ENCODE measurements around the gene CD82.

Gene CD82

GRCh38 chr11:44613153-44613552 lies 47.7 kb downstream of the CD82 start:
- H3K4me3 ChIP-seq (ENCODE audit: low read length), result no peak overlapping the region
- TF ChIP-seq, protein P1, sequence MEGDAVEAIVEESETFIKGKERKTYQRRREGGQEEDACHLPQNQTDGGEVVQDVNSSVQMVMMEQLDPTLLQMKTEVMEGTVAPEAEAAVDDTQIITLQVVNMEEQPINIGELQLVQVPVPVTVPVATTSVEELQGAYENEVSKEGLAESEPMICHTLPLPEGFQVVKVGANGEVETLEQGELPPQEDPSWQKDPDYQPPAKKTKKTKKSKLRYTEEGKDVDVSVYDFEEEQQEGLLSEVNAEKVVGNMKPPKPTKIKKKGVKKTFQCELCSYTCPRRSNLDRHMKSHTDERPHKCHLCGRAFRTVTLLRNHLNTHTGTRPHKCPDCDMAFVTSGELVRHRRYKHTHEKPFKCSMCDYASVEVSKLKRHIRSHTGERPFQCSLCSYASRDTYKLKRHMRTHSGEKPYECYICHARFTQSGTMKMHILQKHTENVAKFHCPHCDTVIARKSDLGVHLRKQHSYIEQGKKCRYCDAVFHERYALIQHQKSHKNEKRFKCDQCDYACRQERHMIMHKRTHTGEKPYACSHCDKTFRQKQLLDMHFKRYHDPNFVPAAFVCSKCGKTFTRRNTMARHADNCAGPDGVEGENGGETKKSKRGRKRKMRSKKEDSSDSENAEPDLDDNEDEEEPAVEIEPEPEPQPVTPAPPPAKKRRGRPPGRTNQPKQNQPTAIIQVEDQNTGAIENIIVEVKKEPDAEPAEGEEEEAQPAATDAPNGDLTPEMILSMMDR (conservative IDR thresholded peaks at IDR 0.05; ENCODE audit: low read length), result no peak
- DNase-seq (ENCODE audit: low read depth), result no peak

DNA sequence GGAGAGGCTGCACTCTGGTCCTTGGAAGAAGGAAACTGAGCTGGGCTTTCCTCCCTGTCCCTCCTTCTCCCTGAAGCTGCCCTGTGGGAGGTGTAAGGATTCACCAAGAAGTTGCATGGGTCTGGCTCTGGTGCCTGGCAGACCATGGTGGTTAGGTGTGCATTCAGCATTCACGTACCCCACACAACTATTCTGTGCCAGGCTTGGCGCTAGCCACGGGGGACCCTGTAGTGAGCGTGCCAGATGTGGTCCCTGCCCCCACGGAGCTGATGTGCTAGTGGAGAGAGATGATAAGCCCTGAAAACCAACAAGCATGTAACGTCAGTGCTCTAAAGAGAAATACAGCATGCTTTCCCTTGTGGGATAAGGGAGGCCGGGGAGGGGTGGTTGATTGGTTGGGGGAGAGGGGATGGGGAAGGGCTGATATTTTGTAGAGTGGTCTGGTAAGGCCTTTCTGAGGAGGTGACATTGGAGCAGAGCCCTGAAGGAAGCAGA lies 48.9 kb downstream of the CD82 start:
- no peak overlapping the region for H3K4me3 ChIP-seq (ENCODE audit: low read length)
- TF ChIP-seq, protein P1 (conservative IDR thresholded peaks at IDR 0.05; ENCODE audit: low read length), result no peak
- no peak for DNase-seq (ENCODE audit: low read depth)

DNA sequence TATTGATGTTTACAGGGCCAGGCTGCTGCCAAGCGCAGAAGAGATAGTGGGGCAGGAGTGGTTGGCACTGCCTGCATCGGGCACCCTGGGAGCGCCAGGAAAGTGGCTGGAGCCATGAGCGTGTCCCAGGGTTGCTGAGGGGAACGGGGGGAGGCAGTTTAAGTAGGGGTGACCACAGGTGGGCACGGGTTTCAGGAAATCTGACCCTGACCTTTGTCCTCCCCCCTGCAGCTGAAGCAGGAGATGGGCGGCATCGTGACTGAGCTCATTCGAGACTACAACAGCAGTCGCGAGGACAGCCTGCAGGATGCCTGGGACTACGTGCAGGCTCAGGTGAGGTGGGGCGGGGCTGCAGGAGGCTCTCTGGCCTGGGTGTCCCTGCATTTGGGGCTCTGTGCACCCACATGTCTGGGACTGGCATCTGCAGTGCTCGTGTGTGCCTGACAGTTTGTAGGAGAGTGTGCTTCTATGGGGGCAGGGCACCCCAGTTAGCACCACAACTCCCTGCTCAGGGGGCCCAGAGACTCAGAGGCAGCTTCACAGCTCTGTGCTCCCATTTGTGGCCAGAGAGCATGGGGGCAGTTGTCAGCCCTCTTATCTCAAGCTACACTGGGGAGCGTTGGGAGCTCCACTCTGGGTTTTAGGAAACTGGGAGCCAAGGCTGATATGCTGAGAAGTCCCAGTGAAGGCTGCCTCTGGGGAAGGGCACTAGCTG lies 49.7 kb downstream of the CD82 start:
- H3K4me3 ChIP-seq (ENCODE audit: low read length), result no peak overlapping the region
- TF ChIP-seq, protein P1 (conservative IDR thresholded peaks at IDR 0.05; ENCODE audit: low read length), result no peak
- no peak for DNase-seq (ENCODE audit: low read depth)

DNA sequence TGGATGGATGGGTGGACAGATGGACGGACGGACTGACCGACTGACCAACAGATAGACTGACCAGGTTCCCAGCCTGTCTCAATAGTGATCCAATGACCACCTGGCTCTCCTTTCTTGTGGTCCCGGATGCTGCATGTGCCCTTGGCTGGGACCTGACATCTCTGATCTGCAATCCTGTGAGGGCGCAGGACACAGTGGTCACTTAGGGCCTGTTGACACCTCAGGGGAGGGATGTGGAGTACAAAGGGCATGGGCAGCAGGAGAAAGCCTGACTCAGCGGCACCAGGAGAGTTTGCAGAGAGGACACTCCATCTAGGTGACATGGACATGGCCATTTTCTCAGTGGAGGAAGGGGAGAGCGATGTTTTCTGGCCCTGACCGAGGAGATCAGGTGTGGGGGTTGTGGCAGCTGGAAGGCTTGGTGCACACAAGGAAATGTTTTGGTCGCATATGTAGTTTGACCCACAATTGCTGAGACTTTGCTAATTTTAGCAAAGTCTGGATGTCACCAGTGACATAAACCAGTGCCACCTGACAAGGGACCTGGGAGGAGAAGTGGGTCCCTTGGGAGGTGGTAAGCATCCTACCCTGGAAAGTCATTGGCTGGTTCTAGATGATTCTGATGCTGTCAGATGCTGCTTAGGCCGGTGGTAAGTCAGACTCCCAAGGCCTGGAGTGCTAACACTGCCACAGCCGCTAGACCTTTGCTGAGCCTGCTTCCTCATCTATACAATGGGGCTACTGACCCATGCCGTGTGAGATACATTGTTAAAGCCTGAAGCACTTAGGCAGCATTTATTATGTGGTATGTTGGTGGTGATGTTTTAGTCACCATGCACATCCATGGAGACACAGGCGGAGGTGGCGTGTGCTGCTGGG lies 50.7 kb downstream of the CD82 start:
- TF ChIP-seq, protein P1 (conservative IDR thresholded peaks at IDR 0.05; ENCODE audit: low read length), result no peak
- DNase-seq (ENCODE audit: low read depth), result no peak
- no peak overlapping the region for H3K4me3 ChIP-seq (ENCODE audit: low read length)

DNA sequence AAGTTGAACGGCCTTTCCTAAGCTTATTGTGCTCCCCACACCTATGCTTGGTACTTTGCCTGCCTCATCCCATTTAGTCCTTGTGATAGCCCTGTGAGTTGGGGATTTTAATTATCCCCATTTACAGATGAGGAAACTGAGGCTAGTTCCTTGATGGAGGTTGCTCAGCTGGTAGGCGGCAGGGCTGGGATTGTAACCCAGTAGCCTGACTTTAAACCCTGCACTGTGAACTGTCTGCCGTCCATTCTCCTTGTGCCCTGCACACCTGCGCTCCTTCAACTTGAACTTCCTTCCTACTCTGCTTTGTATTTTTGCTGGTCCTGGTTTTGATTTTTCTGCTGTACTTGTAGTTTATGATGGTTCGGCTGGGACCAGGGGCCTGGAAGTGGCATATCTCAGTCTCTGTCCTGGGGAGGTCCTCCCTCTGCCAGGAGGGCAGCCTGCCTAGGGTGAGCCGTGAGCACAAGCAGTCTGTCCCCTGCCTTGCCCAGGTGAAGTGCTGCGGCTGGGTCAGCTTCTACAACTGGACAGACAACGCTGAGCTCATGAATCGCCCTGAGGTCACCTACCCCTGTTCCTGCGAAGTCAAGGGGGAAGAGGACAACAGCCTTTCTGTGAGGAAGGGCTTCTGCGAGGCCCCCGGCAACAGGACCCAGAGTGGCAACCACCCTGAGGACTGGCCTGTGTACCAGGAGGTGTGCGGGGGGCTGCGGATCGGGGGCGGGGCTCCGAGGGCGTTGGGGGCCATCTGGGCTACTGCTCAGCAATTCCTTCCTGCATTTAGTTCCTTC lies 52.4 kb downstream of the CD82 start:
- H3K4me3 ChIP-seq (ENCODE audit: low read length), result no peak overlapping the region
- no peak for DNase-seq (ENCODE audit: low read depth)
- TF ChIP-seq, protein P1 (conservative IDR thresholded peaks at IDR 0.05; ENCODE audit: low read length), result no peak

- no peak overlapping the region for H3K4me3 ChIP-seq (ENCODE audit: low read length)
- DNase-seq (ENCODE audit: low read depth), result no peak
- TF ChIP-seq, protein P1 (conservative IDR thresholded peaks at IDR 0.05; ENCODE audit: low read length), result no peak
Observed at GRCh38 chr11:44618561-44619425, 53.3 kb downstream of the CD82 start.
